HG03097 (cell line): ENCODE data around the gene SMYD4.
"Not testable (repeated sequence)": the region's sequence is repeated elsewhere in the genome, so short reads cannot be mapped to it uniquely, and the experiment has no call there.

Source experiments
- ATAC-seq: cut with Tn5 transposase; IDR thresholded peaks from one replicate; pipeline ENCODE4 v1.9.1; 2021; ENCODE audit not compliant: unreplicated experiment, low FRiP score

Gene SMYD4

DNA sequence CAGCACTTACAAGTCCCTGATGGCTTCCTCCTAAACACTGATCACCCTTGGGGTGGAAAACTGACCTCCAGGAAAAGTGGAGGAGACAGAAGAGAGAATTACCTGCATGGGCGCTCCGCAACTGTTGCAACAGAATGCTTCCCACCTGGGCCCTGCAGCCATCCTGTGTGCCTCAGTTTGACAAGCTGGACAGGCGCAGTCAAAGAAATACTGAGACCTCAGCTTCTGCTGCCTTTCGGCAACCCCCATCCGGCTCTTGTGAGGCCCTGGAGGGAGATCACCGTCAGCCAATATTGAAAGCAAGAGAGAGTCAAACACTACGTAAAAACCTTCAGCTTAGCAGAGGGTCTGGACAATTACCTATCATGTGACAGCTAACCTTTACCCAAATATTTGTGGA is 43.0 kb downstream of the SMYD4 start:
- ATAC-seq, result no peak

DNA sequence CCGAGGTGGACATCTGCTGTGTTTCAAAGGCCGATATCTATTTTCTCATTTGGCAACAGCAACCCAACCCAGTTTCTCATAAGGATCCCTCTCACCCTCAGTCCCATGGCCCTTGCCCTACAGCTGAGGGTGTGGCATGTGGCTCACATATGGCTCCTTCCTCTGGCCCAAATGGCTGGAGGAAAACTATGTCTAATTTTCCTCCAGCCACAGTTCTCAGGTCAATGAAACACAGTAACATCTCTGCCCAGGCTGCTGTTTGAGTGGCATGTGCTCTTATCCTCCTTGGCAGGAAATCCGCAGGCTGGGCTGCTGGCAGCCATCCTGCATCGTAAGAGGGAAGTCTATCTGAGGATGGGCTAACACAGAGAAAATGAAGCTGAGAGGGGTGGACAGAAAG is 43.8 kb downstream of the SMYD4 start:
- ATAC-seq, result no peak

DNA sequence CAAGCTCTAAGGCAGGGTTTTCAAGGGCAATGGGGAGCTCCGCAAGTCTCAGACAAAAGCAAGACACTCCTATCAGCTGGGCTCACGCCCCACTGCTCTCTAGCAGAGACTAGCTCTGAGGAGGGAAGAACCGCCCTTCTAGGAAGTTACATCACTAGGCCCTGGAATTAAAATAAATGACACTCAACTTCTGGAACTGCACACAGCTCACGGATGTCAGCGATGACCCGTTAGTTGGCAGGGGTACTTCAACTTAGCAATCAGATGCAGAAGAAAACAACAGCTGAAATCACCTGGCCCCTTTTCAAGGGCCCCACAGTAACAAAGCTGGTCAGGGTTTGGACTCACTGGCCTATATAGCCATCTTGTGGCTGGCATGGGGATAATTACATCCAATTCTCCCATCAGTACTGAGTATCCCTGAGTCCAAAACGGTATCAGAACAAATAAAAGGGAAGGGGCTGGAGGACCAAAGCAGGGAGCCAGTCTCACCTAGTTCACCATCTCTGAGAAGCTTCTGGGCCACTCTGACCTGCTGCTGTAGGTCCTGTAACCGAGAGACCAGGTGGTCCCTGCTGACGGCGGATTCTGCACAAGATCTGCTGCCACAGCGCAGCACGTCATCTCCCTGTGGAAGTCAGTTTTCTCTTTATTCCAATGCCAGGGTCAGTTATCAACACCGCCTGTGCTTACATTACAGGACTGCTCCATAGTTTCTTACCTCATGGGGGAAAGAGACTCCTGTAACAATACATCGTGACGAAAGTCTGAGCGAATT is 45.7 kb downstream of the SMYD4 start:
- no peak for ATAC-seq

DNA sequence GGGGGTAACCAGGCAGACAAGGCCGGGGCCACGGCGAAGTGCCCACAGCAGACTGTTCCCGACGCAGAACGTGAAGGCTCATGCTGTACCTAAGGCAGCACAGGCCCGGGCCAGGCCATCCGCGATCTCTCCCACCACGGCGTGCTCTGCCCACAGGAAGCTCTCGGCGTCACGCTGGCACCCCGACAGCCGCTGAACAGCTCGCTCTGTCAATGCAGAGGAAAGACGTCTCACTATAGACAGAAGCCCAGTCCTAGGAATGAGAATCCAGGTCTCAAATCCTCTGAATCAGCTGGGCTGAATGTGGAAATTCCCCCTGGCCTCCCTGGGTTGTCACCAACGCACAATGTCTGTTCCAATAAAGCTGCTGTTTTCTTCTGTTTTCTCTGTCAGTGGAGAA is 46.4 kb downstream of the SMYD4 start:
- no peak for ATAC-seq

DNA sequence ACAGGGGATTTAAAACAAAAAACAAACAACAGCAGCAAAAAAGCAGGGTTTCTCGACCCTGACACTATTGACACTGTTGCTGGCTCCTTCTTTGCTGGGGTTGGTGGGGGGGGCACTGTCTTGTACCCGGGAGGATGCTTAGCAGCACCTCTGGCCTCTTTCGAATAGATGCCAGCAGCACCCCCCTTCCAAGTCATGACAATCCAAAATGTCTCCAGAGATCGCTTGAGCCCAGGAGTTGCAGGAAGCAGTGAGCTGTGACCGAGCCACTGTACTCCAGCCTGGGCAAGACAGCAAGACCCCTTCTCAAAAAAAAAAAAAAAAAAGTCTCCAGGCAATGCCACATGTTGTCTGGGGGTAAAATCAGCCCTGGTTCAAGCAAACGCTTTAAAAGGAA is 47.5 kb downstream of the SMYD4 start:
- ATAC-seq, result no peak

DNA sequence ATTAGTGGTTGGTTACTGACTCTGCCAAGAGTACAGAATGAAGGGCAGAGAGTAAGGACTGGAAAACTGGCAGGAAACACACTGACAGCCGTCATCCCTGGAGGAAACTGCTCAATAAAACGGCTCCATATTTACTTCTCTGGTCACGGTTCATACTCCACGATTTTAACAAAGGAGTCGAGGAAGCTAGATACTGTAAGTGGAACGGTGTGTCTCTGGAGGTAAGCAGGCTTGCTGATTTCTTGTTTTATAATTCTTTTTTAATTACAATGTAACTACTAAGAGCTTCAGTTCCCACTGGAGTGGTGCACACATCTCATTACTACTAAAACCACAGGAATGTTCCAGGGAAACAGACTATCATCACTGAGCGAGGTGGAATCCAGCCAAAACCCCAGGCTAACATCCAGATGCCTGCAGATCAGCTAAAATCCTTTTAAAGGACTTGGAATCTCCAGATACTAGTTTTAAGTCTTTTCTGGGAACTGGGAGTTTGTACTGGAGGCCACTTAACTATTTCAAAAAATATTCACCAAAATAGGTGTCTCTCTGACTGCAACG is 50.1 kb downstream of the SMYD4 start:
- no peak for ATAC-seq

DNA sequence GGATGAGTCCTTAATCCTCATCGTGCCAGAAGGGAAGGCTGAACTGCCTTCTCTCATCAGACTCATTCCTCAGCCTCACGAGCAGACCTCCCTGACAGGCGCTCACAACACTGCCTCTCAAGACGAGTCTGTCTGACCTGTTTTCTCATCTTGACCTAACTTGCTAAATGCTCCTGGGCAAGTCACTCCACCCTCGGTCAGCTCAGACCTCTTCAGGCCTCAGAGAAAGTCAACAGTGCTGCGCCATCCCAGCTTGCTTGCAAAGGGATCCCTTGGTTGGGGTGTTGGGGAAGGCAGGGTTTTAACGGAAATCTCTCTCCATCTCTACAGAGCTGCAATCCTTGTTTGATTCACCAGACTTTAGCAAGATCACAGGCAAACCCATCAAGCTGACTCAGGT is 52.8 kb downstream of the SMYD4 start:
- no peak for ATAC-seq

DNA sequence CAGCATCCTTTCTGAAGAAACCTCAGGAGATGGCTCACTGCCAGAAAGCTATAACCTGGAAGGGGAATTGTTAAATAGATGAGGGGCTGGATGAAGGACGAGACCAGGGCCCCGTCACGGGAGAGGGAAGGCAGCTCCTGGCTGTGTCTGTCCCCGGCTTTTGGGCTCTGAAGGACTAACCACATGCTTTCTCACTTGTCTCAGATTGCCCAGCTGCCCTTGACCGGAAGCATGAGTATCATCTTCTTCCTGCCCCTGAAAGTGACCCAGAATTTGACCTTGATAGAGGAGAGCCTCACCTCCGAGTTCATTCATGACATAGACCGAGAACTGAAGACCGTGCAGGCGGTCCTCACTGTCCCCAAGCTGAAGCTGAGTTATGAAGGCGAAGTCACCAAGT is 53.4 kb downstream of the SMYD4 start:
- ATAC-seq, result no peak

DNA sequence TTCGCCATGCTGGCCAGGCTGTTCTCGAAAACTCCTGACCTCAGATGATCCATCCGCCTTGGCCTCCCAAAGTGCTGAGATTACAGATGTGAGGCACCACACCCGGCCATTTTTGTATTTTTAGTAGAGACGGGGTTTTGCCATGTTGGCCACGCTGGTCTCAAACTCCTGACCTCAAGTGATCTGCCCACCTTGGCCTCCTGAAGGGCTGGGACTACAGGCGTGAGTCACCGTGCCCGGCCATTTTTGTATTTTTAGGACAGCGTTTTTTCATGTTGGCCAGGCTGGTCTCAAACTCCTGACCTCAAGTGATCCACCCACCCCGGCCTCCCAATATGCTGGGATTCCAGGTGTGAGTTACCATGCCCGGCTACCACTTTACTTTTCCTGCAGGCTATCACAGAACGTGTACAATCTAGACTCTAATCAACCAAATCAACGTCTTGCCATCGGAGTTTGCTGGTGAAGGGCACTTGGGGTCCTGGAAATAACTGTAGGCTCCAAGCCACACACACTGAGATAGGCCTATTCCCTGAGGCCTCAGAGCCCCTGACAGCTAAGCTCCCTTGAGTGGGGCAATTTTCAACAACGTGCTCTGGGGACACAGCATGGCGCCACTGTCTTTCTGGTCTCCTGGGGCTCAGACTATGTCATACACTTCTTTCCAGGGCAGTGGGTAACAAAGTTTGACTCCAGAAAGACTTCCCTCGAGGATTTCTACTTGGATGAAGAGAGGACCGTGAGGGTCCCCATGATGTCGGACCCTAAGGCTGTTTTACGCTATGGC is 55.1 kb downstream of the SMYD4 start:
- no peak for ATAC-seq

DNA sequence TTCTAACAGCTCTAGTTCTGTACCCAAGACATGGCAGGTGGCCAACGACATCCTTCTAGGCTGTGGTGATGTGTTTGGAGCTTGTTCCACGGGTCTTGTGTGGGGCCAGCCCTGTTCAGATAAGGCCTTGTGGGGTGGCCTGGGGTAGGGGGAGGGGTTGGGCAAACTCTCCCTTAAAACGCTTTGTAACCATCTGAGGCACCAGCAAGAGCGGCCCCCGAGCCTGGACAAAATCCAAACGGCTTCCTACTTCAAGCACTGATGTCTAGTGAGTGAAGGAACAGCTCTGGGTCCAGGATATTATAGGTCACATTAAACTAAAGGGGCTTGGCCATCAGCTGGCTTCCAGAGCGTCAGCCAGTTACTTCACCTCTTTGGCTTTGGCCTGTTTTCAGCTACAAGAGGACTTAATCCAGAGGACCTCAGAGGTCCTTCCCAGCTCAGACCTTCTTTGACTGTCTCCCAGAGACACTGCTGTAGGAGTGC is 56.0 kb downstream of the SMYD4 start:
- ATAC-seq, result no peak

DNA sequence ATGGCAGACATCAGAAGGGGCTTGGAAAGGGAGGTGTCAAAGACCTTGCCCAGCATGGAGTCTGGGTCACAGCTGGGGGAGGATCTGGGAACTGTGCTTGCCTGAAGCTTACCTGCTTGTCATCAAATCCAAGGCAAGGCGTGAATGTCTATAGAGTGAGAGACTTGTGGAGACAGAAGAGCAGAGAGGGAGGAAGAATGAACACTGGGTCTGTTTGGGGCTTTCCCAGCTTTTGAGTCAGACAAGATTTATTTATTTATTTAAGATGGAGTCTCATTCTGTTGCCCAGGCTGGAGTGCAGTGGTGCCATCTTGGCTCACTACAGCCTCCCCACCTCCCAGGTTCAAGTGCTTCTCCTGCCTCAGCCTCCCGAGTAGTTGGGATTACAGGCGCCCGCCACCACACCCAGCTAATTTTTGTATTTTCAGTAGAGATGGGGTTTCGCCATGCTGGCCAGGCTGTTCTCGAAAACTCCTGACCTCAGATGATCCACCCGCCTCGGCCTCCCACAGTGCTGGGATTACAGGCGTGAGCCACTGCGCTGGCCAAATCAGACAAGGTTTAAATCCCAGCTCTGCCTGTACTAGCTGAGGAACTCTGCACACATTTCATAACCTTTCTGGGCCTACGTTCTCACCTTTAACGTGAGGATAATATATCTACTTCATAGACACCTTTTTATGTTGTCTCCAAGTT is 56.6 kb downstream of the SMYD4 start:
- not testable (repeated sequence) for ATAC-seq

DNA sequence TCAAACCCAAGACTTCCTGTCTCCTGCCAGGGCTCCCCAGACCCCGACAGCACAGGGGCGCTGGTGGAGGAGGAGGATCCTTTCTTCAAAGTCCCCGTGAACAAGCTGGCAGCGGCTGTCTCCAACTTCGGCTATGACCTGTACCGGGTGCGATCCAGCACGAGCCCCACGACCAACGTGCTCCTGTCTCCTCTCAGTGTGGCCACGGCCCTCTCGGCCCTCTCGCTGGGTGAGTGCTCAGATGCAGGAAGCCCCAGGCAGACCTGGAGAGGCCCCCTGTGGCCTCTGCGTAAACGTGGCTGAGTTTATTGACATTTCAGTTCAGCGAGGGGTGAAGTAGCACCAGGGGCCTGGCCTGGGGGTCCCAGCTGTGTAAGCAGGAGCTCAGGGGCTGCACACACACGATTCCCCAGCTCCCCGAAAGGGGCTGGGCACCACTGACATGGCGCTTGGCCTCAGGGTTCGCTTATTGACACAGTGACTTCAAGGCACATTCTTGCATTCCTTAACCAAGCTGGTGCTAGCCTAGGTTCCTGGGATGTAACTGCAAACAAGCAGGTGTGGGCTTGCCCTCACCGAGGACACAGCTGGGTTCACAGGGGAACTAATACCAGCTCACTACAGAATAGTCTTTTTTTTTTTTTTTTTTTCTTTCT is 59.8 kb downstream of the SMYD4 start:
- no peak for ATAC-seq

DNA sequence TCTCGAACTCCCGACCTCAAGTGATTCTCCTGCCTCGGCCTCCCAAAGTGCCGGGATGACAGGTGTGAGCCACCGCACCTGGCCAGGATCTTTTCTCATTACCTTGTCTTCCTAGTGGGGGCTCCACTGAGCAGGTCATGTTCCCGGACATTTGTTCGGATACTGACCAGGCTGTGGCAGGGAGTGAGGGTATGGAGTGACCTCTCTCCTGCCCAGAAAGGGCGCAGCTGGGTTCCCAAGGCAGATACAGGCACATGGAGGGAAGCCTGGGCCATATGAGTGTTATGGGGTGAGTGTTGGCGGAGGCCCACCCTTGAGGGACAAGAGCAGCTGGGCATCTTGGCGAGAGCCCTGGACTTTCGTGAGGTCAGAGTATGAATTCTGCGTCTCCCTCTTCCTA is 62.3 kb downstream of the SMYD4 start:
- no peak for ATAC-seq

DNA sequence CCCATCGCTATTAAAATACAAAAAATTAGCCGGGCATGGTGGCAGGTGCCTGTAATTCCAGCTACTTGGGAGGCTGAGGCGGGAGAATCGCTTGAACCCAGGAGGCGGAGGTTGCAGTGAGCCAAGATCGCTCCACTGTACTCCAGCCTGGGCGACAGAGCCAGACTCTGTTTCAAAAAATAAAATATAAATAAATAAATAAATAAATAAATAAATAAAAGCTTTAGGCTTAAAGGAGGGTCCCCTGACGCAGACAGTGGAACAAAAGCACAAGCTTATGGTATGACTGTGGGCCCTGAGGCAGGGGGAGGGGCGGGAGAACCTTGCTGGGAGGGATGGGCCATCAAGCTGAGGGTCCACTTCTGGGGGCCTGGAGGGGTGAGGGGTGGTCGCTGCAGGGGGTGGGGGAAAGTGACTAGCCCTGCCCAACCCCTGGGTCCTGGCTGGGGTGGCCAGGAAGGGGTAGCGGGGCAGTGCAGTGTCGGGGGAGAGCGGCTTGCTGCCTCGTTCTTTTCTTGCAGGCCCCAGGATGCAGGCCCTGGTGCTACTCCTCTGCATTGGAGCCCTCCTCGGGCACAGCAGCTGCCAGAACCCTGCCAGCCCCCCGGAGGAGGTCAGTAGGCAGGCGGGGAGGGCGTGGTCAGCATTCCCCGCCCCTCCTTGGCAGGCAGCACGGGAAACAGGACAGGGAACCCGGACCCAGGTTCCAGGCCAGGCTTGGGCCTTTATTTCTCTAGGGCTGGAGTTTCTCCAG is 63.1 kb downstream of the SMYD4 start:
- ATAC-seq, result no peak

DNA sequence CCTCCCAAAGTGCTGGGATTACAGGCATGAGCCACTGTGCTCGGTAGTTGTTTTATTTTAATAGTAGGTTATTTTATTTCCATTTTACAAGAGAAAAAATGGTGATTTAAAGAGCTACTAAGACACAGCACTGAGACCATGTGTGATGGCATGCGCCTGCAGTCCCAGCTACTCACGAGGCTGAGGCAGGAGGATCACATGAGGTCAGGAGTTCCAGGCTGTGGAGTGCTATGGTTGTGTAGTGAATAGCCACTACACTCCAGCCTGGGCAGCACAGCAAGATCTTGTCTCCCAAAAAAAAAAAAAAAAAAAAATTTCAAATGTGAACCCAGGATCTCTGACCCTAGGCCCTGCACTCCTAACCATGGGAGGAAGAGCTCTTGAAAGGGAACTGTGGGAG is 64.1 kb downstream of the SMYD4 start:
- ATAC-seq, result no peak

DNA sequence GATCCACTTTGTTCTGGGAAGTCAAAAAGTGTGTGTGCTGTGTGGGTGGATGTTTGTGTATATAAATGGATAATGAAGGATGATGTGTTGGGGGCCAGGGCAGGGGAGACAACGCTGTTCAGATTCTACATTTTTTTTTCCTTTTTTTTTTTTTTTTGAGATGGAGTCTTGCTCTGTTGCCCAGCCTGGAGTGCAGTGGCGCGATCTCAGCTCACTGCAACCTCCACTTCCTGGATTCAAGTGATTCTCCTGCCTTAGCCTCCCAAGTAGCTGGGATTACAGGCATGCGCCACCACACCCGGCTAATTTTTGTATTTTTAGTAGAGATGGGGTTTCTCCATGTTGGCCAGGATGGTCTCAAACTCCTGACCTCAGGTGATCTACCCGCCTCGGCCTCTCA is 65.0 kb downstream of the SMYD4 start:
- not testable (repeated sequence) for ATAC-seq

DNA sequence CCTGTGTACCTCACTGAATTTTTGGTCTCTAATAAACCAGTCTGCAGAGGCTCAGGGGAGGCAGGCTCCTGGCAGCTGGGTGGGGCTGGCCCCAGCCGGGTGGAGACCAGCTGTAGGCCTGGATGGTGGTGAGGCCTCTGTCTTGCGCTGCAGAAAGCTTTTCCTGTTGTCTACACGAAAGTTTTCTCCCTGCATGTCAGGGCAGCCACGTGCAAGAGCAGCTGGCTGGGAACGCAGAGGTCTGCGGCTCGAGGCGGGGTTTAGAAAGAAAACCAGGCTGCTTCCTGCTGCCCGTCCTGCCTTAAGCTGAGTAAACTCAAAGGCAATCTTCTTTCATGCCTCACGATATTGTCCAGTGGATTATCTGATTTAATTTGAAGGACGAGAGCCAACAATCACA is 65.4 kb downstream of the SMYD4 start:
- ATAC-seq, result no peak

DNA sequence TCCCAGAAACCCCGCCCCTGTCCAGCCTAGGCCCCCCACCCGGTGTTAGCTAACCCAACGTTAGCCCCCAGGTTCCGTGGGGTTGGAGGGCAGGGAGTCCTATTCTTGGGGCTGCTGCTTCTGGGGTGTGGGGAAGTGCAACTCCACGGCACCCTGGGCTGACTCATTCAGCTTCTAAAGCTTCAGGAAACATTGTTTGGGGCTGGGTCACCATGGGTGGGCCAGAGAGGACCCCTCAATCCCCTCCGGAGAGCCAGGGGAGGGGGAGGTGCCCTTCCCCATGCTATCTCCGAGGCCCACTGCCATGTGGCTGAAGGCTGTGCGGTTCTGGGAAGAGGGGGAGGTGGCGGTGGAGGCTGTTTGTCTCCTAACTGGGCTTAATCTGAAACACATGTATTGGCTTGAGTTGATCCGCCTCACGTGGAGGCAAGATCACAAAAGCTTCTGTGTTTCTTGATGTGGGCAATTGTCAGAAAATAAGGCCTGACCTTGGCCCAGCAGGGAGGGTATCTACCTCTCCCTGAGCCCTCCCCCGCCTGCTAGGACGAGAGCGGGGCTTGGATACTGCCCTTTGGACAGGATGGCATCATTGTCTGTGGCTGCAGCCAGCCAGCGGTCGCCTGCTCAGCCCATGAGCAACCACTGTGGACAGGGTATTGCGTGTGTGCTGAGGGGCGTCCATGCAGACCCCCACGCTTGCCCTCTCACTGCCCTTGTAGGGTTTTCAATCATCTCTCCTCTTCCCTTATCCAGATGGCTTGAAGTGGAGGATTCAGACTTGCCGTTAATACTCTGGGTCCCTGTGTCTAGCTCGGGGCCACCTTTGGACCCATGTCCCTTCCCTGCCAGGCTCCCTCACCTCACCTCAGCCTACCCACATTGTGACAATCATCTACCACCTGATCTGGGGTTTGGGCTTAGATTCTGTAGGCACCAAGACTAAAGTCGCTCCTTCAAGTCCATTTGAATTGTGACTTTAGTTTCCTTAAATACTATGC is 66.5 kb downstream of the SMYD4 start:
- ATAC-seq, result no peak
